ENCODE data around the gene CCDC9. TPM values are rescaled to one million over a fixed set of nuclear protein-coding genes. Genes with fewer than 3 reads are reported as not detected.

The CCDC9 gene
- total and polyA plus RNA-seq, 2 of the 13 experiments (the other 11 are each of a cell fraction or from before 2014, with no cell fraction given): 2.9 to 6.3 TPM

DNA sequence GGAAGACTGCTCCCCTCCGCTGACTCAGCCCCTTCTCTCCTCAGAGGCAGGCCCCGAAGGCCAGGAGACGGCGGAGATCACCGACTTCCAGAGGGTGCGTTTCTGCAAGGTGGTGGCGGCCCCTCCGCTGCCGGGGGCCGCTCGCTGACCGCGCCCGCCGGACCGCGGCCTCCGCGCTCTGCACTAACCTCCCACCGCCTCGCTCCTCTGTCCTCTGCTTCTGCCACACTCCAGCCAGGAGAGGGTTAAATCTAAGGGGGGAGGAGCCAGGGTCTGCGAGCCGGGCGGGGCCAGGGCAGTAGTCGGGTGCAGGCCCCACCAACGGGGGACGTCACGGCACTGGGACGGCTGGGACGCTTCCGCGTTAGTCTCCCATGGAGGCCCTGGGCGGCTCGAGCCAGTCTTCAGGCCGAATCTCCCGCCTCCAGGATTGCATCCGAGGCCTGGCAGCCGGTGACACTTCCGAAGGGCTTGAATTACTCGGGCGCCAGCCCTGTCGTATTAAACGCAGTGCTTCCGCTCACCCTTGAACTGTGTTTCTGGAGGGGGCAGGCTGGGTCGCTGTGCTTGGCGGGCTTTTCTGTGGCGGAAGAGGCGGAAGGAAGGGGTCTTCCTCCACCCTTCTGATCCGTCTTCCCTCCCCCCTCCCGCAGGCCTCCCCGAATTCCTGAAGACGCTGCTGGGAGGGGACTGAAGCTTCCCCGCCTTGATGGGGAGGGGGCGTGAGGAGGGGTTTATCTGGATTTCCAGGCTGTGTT, 17.2 kb downstream of the CCDC9 start (continued):
- TF ChIP-seq, protein P1, sequence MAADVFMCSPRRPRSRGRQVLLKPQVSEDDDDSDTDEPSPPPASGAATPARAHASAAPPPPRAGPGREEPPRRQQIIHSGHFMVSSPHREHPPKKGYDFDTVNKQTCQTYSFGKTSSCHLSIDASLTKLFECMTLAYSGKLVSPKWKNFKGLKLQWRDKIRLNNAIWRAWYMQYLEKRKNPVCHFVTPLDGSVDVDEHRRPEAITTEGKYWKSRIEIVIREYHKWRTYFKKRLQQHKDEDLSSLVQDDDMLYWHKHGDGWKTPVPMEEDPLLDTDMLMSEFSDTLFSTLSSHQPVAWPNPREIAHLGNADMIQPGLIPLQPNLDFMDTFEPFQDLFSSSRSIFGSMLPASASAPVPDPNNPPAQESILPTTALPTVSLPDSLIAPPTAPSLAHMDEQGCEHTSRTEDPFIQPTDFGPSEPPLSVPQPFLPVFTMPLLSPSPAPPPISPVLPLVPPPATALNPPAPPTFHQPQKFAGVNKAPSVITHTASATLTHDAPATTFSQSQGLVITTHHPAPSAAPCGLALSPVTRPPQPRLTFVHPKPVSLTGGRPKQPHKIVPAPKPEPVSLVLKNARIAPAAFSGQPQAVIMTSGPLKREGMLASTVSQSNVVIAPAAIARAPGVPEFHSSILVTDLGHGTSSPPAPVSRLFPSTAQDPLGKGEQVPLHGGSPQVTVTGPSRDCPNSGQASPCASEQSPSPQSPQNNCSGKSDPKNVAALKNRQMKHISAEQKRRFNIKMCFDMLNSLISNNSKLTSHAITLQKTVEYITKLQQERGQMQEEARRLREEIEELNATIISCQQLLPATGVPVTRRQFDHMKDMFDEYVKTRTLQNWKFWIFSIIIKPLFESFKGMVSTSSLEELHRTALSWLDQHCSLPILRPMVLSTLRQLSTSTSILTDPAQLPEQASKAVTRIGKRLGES (CRISPR knock-in tag; IDR thresholded peaks at IDR 0.05; ENCODE audit: borderline replicate concordance): no peak
- TF ChIP-seq ZNF510 (CRISPR knock-in tag; IDR thresholded peaks at IDR 0.05; ENCODE audit: low read depth) (no peak), MXD4 (CRISPR knock-in tag; IDR thresholded peaks at IDR 0.05) (0 out of 2 replicates have a peak, but pooled peaks have one; percentile 50), KDM2A (CRISPR knock-in tag; IDR thresholded peaks at IDR 0.05; ENCODE audit: borderline replicate concordance, low read depth) (peak; percentile 87), ZNF737 (CRISPR knock-in tag; IDR thresholded peaks at IDR 0.05; ENCODE audit: borderline replicate concordance) (no peak), RFX1 (IDR thresholded peaks at IDR 0.05) (no peak)
- TF ChIP-seq, protein P2, sequence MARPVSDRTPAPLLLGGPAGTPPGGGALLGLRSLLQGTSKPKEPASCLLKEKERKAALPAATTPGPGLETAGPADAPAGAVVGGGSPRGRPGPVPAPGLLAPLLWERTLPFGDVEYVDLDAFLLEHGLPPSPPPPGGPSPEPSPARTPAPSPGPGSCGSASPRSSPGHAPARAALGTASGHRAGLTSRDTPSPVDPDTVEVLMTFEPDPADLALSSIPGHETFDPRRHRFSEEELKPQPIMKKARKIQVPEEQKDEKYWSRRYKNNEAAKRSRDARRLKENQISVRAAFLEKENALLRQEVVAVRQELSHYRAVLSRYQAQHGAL (CRISPR knock-in tag; IDR thresholded peaks at IDR 0.05; ENCODE audit: not compliant biosample characterization): no peak
- TF ChIP-seq, protein P3, sequence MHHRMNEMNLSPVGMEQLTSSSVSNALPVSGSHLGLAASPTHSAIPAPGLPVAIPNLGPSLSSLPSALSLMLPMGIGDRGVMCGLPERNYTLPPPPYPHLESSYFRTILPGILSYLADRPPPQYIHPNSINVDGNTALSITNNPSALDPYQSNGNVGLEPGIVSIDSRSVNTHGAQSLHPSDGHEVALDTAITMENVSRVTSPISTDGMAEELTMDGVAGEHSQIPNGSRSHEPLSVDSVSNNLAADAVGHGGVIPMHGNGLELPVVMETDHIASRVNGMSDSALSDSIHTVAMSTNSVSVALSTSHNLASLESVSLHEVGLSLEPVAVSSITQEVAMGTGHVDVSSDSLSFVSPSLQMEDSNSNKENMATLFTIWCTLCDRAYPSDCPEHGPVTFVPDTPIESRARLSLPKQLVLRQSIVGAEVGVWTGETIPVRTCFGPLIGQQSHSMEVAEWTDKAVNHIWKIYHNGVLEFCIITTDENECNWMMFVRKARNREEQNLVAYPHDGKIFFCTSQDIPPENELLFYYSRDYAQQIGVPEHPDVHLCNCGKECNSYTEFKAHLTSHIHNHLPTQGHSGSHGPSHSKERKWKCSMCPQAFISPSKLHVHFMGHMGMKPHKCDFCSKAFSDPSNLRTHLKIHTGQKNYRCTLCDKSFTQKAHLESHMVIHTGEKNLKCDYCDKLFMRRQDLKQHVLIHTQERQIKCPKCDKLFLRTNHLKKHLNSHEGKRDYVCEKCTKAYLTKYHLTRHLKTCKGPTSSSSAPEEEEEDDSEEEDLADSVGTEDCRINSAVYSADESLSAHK (CRISPR knock-in tag; IDR thresholded peaks at IDR 0.05; ENCODE audit: borderline replicate concordance): no peak
- TF ChIP-seq, protein P4, sequence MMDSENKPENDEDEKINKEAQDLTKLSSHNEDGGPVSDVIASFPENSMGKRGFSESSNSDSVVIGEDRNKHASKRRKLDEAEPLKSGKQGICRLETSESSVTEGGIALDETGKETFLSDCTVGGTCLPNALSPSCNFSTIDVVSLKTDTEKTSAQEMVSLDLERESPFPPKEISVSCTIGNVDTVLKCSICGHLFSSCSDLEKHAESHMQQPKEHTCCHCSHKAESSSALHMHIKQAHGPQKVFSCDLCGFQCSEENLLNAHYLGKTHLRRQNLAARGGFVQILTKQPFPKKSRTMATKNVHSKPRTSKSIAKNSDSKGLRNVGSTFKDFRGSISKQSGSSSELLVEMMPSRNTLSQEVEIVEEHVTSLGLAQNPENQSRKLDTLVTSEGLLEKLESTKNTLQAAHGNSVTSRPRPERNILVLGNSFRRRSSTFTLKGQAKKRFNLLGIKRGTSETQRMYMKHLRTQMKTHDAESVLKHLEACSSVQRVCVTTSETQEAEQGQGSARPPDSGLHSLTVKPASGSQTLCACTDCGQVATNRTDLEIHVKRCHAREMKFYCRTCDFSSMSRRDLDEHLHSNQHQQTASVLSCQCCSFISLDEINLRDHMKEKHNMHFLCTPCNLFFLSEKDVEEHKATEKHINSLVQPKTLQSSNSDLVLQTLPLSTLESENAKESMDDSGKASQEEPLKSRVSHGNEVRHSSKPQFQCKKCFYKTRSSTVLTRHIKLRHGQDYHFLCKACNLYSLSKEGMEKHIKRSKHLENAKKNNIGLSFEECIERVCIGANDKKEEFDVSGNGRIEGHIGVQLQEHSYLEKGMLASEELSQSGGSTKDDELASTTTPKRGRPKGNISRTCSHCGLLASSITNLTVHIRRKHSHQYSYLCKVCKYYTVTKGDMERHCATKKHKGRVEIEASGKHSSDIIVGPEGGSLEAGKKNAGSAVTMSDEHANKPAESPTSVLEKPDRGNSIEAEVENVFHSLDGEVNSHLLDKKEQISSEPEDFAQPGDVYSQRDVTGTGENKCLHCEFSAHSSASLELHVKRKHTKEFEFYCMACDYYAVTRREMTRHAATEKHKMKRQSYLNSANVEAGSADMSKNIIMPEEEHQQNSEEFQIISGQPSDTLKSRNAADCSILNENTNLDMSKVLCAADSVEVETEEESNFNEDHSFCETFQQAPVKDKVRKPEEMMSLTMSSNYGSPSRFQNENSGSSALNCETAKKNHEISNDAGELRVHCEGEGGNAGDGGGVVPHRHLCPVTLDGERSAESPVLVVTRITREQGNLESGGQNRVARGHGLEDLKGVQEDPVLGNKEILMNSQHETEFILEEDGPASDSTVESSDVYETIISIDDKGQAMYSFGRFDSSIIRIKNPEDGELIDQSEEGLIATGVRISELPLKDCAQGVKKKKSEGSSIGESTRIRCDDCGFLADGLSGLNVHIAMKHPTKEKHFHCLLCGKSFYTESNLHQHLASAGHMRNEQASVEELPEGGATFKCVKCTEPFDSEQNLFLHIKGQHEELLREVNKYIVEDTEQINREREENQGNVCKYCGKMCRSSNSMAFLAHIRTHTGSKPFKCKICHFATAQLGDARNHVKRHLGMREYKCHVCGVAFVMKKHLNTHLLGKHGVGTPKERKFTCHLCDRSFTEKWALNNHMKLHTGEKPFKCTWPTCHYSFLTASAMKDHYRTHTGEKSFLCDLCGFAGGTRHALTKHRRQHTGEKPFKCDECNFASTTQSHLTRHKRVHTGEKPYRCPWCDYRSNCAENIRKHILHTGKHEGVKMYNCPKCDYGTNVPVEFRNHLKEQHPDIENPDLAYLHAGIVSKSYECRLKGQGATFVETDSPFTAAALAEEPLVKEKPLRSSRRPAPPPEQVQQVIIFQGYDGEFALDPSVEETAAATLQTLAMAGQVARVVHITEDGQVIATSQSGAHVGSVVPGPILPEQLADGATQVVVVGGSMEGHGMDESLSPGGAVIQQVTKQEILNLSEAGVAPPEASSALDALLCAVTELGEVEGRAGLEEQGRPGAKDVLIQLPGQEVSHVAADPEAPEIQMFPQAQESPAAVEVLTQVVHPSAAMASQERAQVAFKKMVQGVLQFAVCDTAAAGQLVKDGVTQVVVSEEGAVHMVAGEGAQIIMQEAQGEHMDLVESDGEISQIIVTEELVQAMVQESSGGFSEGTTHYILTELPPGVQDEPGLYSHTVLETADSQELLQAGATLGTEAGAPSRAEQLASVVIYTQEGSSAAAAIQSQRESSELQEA (CRISPR knock-in tag; IDR thresholded peaks at IDR 0.05; ENCODE audit: not compliant biosample characterization): peak; percentile 10
- TF ChIP-seq, protein P5, sequence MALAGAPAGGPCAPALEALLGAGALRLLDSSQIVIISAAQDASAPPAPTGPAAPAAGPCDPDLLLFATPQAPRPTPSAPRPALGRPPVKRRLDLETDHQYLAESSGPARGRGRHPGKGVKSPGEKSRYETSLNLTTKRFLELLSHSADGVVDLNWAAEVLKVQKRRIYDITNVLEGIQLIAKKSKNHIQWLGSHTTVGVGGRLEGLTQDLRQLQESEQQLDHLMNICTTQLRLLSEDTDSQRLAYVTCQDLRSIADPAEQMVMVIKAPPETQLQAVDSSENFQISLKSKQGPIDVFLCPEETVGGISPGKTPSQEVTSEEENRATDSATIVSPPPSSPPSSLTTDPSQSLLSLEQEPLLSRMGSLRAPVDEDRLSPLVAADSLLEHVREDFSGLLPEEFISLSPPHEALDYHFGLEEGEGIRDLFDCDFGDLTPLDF (CRISPR knock-in tag; IDR thresholded peaks at IDR 0.05): 0 out of 2 replicates have a peak, but pooled peaks have one; percentile 23
